Anterior cingulate cortex (tissue), 58 donors: ENCODE measurements around the gene ADAM10.

ENCODE experiments used
- DNase-seq, 58 donors: peaks; one replicate each; lab custom pipeline; 2025; lab: John Stamatoyannopoulos, UW

ADAM10 gene

DNA sequence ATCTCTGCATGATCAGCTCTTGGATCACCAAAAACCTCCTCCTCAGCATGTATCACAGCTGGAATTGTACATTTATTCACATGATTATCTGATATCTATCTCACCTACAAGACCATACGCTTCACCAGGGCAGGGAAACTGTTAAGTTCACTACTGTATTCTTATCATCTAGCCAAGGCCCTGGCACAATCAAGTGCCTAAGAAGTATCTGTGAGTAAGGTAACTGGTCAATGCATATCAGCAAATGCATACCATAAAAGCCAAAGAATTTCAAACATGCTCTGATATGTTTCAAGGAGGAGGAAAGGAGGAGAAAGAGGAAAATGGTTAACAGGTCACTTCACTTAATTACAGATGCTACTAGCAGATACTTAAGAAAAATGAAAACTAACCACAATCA is 159.3 kb downstream of the ADAM10 start:
- no peak for DNase-seq

DNA sequence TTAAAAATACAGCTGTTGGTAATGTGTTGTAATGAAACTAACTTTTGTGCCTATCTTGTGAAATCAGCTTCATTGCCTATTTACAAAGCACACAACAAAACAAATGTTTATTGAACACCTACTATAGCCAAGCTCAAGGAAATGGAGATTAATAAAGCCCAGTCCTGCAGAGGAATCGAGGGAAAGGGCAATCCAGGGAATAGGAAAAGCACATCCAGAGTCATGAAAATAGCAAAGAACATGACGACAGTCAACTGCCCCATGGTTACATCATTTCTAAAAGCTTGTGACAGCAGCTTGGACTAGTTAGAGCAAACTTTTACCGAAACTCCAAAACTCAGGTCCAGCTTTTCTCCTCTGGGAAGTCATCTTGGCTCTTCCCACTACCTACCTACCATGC is 160.5 kb downstream of the ADAM10 start:
- no peak for DNase-seq

DNA sequence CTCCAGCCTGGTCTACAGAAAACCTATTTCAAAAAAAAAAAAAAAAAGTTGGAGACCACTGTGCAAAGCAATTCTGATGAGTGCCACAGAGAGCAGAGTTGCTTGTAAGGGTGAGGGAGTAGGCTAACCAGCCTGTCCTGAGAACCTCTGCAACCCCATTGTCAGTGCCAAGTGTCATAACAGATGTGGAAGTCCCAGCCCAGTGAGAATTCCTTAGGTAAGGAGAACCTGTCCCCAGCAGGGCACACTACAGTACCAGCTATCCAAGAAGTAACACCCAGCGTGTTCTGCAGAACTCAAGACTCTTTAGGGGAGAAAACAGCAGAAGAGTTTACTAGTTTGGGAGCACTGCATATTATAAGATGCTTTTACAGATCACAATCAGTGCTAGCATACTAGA is 161.4 kb downstream of the ADAM10 start:
- no peak for DNase-seq

DNA sequence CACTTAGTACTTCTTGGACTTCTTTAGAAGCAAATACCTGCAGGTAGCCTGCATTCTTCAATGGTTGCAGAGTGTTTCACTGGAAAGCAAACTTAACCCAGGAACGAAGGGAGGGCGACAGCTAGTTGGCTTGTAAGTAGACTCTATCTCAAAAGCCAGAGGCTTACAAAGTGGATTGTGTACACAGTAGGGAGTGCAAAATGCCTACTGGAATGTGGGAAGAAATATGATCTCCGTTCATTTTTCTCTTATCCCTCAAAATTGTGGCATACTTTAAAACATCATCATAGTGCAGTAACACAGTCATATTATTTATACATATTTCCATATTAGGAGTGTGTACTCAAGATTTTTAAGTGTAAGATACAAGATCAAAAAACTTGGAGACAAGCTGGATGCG is 162.0 kb downstream of the ADAM10 start:
- DNase-seq: no peak

DNA sequence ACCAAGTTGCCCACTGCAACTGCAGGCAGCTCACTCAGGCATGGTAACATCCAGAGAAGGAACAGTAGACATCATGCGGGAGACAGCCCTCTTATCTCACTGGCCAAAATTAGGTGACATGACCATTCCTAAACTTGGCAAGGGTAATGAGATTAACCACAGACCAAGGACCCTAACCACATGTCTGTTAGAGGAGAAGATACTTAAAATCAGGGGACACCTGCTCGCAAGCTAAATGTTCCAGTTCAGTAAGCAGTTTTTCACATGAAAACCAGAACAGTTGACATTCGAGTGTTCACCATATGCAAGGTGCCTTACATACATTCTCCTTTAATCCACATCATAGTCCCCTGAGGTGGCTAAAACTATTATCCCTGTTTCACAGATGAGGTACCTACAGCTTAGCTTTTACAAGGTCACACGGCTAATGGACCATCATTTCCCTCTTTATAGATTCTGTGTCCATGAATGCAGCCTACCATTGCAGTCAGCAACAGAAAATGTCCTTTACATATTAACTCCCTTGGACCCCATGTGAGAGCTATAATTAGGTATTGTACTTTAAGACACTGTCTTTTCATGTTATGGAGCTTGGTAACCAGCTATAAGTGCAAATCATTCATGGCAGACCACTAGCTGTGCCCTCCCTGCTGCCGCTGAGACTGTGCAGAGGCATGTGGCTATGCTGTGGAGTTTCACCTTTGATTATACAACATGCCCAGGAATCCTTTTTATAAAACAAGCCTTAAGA is 163.6 kb downstream of the ADAM10 start:
- DNase-seq: no peak

DNA sequence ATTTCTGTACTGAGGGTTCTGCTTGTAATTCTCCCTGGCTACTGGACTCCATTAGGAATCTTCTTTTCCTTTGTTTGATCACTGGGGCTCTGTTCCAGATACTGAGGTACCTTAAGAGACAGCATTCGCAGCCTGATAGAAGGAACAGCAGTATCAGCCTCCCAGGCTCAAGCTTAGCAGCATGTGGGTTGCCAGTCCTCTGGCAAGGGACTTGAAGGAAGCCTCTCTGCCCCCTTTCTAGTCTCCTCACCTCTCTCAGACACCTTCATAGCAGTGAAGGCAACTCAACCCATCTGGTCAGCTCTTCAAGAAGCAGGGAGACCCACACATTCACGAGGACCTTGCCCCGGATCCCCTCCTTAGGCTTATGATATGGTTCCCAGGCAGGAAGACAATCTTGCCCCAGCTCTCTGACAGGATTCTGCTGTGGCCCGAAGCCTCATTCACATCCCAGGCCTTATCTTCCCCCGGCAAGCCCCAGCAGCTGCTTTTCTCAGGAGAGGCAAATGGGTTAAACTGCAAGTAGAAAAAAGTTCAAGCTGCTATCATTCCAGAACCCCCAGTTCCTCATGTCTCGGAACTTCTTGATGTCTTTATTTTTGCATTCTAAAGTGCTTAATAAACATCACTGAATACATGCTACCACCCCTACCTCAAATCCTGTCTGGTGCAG is 164.6 kb downstream of the ADAM10 start:
- no peak for DNase-seq

DNA sequence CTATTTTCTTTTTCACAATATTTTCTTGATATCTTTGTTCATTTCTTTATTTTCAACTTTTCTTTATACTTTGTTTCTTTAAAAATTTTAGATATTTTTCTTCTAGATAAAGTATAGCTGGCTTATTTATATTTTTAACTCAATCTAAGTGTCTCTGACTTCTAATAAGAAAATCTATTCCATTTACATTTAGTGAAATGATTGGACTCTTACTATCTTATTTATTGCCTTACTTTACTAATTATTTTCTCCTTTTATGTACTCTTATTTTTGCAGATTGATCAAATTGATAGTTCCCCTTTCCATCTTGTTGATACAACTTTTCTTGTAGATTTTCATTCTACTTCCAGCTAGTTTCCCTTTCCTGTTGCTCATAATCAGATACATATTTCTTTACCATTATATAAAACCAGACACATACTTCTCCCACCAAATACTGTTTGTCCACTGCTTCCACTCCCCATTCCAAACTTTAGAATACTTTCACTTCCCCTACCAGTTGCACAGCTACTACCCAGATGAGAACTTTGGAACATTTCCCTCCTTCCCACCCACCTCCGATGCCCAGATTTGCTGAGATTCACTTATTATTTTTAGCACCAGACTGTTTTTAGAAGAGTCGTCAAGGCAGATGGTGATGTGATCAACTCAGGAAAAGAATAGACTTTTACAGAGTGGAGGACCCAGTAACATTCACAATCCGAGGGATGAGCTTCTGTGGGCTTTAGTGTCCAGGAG is 166.2 kb downstream of the ADAM10 start:
- DNase-seq: peak in 2 of 58 donors; percentile 14 to 19

DNA sequence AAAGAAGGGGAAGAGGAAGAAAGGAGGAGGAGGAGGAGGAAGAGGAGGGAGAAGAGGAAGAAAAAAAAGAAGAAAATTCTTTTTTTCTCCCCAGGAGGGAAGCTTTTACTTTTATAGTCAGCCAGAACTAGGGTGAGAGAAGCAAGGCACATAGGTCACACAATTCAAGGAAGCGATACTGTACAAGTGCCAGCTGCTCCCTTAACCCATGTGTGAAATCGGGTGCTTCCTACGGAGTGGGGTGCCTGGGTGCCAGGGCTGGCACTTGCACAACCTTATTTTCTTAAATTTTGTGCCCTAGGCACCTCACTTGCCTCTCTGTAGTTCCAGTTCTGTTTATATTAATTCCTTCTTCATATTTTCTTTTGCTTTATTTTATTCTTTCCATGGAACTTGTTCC is 167.3 kb downstream of the ADAM10 start:
- DNase-seq: no peak

DNA sequence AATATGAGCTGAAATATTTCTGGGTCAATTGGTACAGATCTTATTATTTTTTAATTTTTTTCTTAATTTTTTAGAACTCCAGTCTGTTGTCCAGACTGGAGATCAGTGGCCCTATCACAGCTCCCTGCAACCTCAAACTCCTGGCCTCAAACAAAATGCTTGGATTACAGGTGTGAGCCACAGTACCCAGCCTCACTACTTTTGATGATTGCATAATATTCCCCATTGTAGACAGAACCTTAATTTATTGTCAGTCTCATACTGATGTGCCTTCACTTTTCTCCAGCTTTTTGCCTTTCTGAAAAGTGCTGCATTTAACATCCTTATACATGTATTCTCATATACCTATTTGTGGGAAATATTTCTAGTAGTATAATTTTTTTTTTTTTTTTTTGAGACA is 172.8 kb downstream of the ADAM10 start:
- no peak for DNase-seq

DNA sequence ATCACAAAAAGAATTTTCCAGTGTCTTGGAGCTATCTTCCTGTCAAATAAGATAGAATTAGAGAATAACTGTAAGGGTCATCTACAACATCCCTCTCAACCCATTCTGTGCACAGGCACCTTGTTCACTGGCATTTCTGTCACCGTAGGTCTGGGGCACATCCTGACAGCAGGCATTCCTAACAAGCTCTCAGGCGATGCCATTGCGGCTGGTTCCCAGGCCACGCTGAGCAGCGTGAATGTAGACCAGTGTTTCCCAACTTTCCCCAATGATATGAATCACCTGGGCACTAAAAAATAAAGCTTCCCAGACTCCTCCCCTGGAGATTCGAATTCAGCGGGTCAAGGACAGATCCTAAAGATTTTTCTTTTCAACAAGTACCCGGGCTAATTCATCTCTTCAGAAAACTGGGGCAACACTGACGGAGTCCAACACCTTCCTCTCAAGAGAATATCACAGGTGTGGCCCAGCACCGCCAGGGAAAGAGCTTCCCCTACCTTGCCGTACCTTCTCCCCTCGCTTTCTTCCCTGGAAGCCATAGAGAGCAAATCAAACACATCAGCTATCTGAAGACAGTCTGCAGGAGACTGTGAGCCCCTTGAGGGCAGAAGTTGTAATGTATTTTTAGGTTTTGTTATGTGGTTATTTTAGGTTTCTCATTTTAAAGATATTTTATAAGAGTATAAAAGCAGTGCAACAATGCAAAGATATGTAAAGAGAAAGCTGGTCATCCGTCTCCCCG is 174.3 kb downstream of the ADAM10 start:
- DNase-seq: no peak

DNA sequence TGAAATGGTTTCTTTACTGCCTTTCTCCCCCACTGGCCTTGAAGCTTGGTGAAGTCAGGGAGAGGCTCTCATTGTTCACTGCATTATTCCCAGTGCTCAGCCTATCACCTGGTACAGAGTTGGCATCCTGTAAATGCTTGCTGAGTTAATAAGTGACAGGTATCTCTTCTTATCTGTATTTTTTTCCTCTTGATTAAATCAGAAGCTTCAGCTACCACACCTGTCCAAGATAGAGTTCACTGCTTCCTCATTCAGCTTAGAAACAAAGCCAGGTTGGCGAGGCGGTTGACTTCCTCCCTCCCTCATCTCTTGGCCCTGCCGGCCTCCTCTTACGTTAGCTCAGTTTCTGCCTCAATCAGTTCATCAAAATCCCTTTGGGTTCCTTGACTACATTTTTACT is 174.9 kb downstream of the ADAM10 start:
- no peak for DNase-seq

DNA sequence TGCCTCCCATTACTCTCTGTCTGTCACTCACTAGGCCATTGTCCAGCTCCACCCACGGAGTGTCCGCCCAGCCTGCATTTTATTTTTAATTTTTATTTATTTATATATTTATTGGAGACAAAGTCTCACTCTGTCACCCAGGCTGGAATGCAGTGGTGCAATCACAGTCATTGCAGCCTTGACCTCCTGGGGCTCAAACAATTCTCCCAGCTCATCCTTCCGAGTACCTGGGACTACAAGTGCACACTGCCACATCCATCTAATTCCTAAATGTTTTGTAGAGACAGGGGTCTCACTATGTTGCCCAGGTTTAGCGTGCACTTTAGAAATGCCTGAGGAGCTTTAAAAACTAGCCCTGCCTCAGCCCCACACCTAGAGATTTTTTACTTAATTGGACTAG is 176.2 kb downstream of the ADAM10 start:
- DNase-seq: no peak

DNA sequence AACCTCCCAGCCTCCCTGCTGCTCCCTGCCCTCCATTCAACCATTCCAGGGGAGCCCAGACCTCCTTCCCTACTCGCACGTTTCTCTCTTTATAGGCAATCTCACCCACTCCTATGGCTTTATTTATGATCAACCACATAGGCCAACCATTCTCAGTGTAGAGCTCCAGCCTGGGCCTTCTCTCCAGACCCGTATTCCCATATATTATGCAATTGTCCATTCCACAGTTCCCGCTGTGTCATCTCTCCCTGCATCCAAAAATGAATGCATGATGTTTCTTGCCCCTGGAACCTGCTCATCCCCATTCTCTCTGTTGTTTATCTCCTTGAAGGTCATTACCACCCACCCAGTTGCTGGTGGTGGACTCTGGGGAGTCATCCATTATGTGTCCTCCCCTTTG is 177.0 kb downstream of the ADAM10 start:
- no peak for DNase-seq

DNA sequence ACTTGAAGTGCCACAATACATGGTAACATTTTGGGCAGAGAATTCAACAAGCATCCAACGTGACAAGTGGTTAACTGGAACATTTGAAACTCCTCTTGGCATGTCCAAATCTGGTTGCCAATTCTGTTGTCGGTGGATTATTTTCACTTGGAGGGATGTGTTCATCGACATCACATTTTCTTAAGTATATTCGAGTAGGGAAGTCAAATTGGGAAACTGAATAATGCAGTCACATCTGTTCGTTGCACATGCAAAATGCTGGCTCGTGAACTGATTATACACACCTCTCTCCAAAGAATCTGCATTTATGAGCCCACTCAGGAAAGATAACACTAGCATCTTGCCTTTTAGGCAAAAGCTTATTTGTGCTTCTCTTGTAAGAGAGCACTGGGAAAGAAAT is 178.0 kb downstream of the ADAM10 start:
- DNase-seq: peak in 2 of 58 donors; percentile 17 to 20

DNA sequence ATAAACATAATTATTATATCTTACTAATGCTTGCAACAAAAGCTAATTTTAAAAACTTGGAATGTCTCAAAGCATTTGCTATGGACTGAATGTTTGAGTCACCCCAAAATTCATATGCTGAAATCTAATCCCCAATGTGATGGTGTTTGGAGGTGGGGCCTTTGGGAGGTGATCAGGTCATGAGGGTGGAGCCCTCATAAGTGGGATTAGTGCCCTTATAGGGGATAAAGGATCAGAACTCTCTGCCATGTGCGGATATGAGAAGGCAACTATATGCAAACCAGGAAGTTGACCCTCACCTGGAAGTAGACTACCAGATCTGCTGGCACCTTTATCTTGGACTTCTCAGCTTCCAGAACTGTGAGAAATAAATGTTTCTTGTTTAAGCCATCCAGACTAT is 180.1 kb downstream of the ADAM10 start:
- DNase-seq: no peak

DNA sequence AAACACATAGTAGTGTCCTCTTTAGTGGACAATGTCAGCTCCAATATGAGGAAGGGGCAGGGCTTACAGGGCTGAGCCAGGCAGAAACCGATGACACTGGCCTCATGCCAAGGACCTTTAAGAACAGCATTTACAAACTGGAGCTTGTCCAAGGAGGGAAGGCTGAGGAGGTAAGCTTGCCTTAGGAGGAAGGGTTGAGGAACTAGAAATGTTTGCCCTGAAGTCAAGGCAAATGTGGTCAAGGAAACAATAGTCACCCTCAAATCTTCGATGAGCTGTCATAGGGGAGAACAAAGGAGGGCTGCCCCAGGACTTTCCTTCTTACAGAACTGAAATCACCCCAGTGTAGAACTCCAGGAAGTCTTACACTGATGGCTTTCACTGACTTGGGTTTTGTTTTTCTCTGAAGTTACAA is 181.3 kb downstream of the ADAM10 start:
- DNase-seq: peak in 4 of 58 donors; percentile 13 to 22 (median 16)

DNA sequence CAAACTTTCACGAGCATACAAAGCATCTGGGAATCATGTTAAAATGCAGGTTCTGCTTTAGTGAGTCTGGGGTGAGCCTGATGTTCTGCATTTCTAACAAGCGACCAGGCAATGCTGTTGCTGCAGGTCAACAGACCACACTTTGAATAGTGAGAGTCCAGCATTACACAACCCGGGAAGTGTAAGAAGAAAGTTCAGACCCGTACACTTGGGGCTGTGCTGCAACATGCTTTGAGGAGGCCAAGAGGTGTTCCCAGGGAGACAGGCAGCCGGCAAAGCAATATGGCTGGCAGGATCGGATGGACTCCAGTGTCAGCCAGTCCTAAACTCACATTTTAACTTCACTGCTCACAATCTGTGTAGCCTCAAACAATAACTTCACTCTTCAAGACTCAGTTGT is 183.5 kb downstream of the ADAM10 start:
- DNase-seq: no peak

DNA sequence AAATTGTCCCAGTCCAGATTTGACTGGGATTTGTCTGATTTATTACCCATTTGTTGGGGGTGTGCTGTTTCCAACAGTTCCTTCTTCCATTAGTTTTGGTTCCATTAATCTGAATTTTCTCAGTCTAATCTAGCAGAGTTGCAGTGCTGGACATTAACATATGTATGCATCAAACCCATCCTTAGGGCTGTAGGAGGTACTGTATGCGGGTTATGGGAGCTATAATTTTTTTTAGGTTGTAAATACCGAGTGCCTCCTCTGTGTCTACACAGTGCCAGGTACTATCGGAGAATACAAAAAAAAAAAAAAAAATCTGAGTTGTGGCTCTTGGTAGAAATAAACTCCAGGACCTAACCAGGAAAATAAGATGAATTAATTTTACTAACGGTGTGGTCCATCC is 183.9 kb downstream of the ADAM10 start:
- no peak for DNase-seq

DNA sequence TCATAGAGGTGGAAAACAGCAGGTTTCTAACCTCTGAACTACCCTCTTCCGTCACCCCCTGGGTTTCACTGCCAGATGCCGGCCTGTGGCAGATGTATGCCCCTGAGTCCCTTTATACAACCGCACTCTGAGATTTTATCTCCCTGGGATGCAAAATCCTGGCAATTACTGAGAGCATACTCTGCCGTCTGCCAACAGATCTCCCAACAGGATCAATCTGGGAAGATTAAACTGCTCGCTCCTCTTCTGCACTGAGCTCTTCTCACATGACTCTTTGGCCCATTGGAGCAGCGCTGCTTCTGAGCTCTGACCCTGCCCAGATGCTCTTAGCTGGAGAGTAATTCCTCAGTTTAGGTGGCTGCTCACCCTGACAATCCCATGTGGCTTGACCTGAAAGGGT is 184.5 kb downstream of the ADAM10 start:
- no peak for DNase-seq

DNA sequence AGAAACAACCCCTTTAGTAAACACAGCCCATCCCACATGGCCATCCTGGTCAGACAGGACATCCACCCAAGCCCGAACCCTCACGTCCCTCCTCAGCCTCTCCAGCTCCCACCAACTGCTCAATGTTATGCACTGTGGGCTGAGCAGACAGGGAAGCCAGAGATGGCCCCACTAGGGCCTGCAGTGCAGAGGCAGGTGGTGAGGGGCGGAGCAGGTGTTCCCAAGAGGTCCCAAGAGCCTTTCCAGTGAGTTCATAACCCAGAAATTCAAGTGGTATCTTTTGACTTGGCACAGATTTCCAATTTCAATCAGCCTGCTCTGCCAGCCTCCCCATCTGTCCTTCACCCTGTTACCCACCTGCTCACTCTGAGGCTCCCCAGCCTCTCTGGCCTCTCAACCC is 187.4 kb downstream of the ADAM10 start:
- no peak for DNase-seq

DNA sequence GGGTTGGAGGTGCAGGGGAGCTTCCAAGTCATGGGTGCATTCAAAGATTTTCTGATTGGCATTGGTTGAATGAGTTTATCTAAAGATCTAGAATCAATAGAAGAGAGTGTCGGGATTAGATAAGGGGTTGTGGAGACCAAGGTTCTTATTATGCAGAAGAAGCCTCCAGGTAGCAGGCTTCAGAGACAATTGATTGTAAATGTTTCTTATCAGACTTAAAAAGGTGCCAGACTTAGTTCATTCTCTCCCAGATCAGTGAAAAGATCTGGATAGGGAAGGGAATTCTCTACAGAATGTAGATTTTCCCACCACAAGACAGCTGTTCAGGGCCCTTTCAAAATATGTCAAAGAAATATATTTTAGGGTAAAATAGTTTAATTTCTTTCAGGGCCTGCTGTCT is 188.2 kb downstream of the ADAM10 start:
- no peak for DNase-seq
